Neuronal stem cell (in vitro differentiated cells): ENCODE data around the gene SLITRK3.

ENCODE experiments used
- DNase-seq: peaks from one replicate; pipeline ENCODE4 v3.0.0-alpha.2; 2013; ENCODE audit warnings: low spot score
- H2AFZ ChIP-seq: one replicate; pipeline ENCODE4 v1.6.1; 2013; ENCODE audit warnings: mild to moderate bottlenecking, low read length, inconsistent platforms
- H2AK5ac ChIP-seq: 2 replicates; pipeline ENCODE4 v1.6.1; 2013; ENCODE audit warnings: low read depth, mild to moderate bottlenecking, inconsistent platforms, low read length, moderate library complexity, mixed read lengths
- H2BK120ac ChIP-seq: 2 replicates; pipeline ENCODE4 v1.6.1; 2013; ENCODE audit warnings: low read depth, mild to moderate bottlenecking, inconsistent platforms, low read length, moderate library complexity, mixed read lengths
- H2BK12ac ChIP-seq: one replicate; pipeline ENCODE4 v1.6.1; 2013; ENCODE audit warnings: low read length, inconsistent platforms
- H2BK15ac ChIP-seq: 2 replicates; pipeline ENCODE4 v1.6.1; 2013; ENCODE audit warnings: mild to moderate bottlenecking, low read length, inconsistent platforms, mixed read lengths
- H2BK5ac ChIP-seq: one replicate; pipeline ENCODE4 v1.6.1; 2013; ENCODE audit warnings: inconsistent platforms, mild to moderate bottlenecking, low read length, moderate library complexity
- H3K14ac ChIP-seq: one replicate; pipeline ENCODE4 v1.6.1; 2013; ENCODE audit warnings: low read length, inconsistent platforms
- H3K18ac ChIP-seq: 2 replicates; pipeline ENCODE4 v1.6.1; 2013; ENCODE audit warnings: low read length, inconsistent platforms
- H3K23ac ChIP-seq: 2 replicates; pipeline ENCODE4 v1.6.1; 2013; ENCODE audit warnings: low read depth, mild to moderate bottlenecking, mixed read lengths, low read length, inconsistent platforms; ENCODE audit not compliant: poor library complexity
- H3K27ac ChIP-seq: replicated peaks from 3 replicates; pipeline ENCODE4 v1.5.1; 2013; ENCODE audit warnings: low read length, inconsistent platforms
- H3K27me3 ChIP-seq, 3 experiments: 2 replicates each; pipeline ENCODE4 v1.6.1; 2013; ENCODE audit warnings: low read length in 3 of 3, mild to moderate bottlenecking in 2 of 3, inconsistent platforms in 1 of 3, low read depth in 1 of 3, mixed read lengths in 1 of 3, moderate library complexity in 1 of 3; ENCODE audit not compliant: control insufficient read depth in 3 of 3, insufficient read depth in 3 of 3
- H3K36me3 ChIP-seq, 2 donors: replicated peaks in 1 of 2; 2 replicates each; pipeline ENCODE4 v1.6.1; 2013; ENCODE audit warnings: low read length in 2 of 2; ENCODE audit not compliant: control insufficient read depth in 2 of 2, insufficient read depth in 2 of 2
- H3K4ac ChIP-seq: 2 replicates; pipeline ENCODE4 v1.6.1; 2013; ENCODE audit warnings: inconsistent platforms, mild to moderate bottlenecking, low read length, moderate library complexity
- H3K4me1 ChIP-seq, 2 donors: 1 replicate in 1 of 2; 2 replicates in 1 of 2; pipeline ENCODE4 v1.6.1; 2013; ENCODE audit warnings: low read length in 2 of 2, low read depth in 1 of 2; ENCODE audit not compliant: control insufficient read depth in 2 of 2, insufficient read depth in 1 of 2
- H3K4me2 ChIP-seq: one replicate; pipeline ENCODE4 v1.6.1; 2013; ENCODE audit warnings: mild to moderate bottlenecking, low read length, inconsistent platforms; ENCODE audit not compliant: insufficient read depth, poor library complexity, severe bottlenecking
- H3K4me3 ChIP-seq, 2 donors: 2 replicates each; pipeline ENCODE4 v1.5.1; 2013; ENCODE audit warnings: low read length in 2 of 2, mild to moderate bottlenecking in 2 of 2, inconsistent platforms in 1 of 2, moderate library complexity in 1 of 2
- H3K79me1 ChIP-seq: one replicate; pipeline ENCODE4 v1.6.1; 2013; ENCODE audit warnings: low read depth, mild to moderate bottlenecking, inconsistent platforms, low read length, moderate library complexity
- H3K9ac ChIP-seq: one replicate; pipeline ENCODE4 v1.6.1; 2013; ENCODE audit warnings: mild to moderate bottlenecking, low read depth, low read length, inconsistent platforms; ENCODE audit not compliant: poor library complexity
- H3K9me3 ChIP-seq, 2 donors: replicated peaks in 1 of 2; 2 replicates each; pipeline versions ENCODE3 to v1.6.1; 2013; ENCODE audit warnings: low read length in 2 of 2, mild to moderate bottlenecking in 2 of 2, inconsistent platforms in 1 of 2, low read depth in 1 of 2, mixed read lengths in 1 of 2, moderate library complexity in 1 of 2; ENCODE audit not compliant: control insufficient read depth in 2 of 2, insufficient read depth in 1 of 2
- H4K8ac ChIP-seq: one replicate; pipeline ENCODE4 v1.6.1; 2013; ENCODE audit warnings: low read depth, mild to moderate bottlenecking, inconsistent platforms, low read length, moderate library complexity
- H4K91ac ChIP-seq: one replicate; pipeline ENCODE4 v1.6.1; 2013; ENCODE audit warnings: low read length, low read depth, mild to moderate bottlenecking, inconsistent platforms; ENCODE audit not compliant: poor library complexity
- WGBS, 2 donors: extraction: QIAGEN DNeasy Blood & Tissue Kit; methylation state at CpG; one replicate each; pipeline ENCODE4 v1.1.7; 2013; ENCODE audit warnings: missing lambda C conversion rate in 2 of 2, mixed read lengths in 1 of 2; ENCODE audit not compliant: insufficient read length in 2 of 2, insufficient replicate concordance in 1 of 2; ENCODE audit errors: extremely low coverage in 2 of 2; 5-methylcytosine and 5-hydroxymethylcytosine counted together

SLITRK3 gene

GRCh38 chr3:165217739-165218138, 21.6 kb upstream of the SLITRK3 start:
- H4K8ac ChIP-seq: no peak overlapping the region
- H2AFZ ChIP-seq: no peak overlapping the region
- H3K9me3 ChIP-seq: no peaks in the 10 kb centered on the region
- H2BK5ac ChIP-seq: no peak overlapping the region
- no CpG with 5 or more reads among the region's 2 CpGs for WGBS, 2 donors
- no peak overlapping the region for H3K14ac ChIP-seq
- H3K18ac ChIP-seq: no peak overlapping the region
- H2BK15ac ChIP-seq: no peak overlapping the region
- DNase-seq: no peak
- no peak overlapping the region for H3K23ac ChIP-seq
- no peak overlapping the region for H3K4ac ChIP-seq
- no peak overlapping the region for H3K4me2 ChIP-seq
- H2BK120ac ChIP-seq: no peak overlapping the region
- H3K27ac ChIP-seq: no peak overlapping the region
- H3K4me1 ChIP-seq: no peaks in the 10 kb centered on the region
- H3K36me3 ChIP-seq: no peaks in the 10 kb centered on the region
- no peak overlapping the region for H3K9ac ChIP-seq
- H3K27me3 ChIP-seq: no peaks in the 10 kb centered on the region
- H2AK5ac ChIP-seq: no peak overlapping the region
- H3K4me3 ChIP-seq: no peak overlapping the region
- H4K91ac ChIP-seq: no peak overlapping the region
- H2BK12ac ChIP-seq: no peak overlapping the region
- H3K79me1 ChIP-seq: no peaks in the 10 kb centered on the region

DNA sequence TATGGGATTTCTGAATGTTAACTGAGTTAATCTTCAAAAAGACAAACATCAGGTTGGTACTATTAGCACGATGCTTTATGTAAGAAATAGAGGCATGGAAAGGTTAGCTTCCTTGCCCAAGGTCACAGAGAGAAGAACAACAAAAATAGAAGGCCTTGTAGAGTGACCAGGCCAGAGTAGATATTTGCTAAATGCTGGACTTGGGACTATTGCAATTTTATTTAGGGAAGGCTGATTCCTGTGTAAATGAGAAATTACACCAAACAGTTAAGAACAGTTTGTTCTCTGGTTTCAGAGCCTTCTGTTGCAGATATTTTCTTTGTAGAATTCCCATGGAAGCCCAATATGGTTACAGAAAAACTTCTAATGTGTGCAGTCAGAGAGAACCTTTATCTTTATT, 16.4 kb upstream of the SLITRK3 start:
- no peak overlapping the region for H3K4me2 ChIP-seq
- no peak for DNase-seq
- no CpG with 5 or more reads among the region's 1 CpG for WGBS, 2 donors

DNA sequence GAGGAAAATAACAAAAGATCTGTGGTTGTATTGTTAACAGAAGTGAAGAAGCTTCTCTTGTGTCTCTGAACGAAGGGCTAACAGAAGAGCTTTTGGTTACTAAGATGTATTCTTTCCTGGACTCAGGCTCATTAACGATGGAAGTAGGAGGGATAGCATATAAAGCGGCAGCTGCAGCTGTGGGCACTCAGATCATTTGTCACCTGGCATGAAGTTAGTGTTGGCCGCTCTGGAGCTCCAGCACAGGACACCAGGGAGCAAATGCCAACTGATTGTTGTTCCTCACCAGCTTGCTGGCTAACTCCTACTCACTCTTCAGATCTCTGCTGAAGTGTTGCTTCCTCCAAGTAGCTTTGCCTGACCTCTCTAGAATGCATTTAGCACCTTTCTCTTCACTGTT, 15.5 kb upstream of the SLITRK3 start:
- Histone ChIP-seq H3K27ac (no peak overlapping the region), H3K4me3 (no peak overlapping the region), H3K23ac (no peak overlapping the region), H3K27me3 (peaks cover 0 to 10% (median 0%) of the 10 kb centered on the region in 3 experiments), H3K9me3 (no peaks in the 10 kb centered on the region), H2BK120ac (no peak overlapping the region), H3K4me1 (peaks cover 0 to 5% of the 10 kb centered on the region in 2 donors), H3K36me3 (no peaks in the 10 kb centered on the region), H3K9ac (no peak overlapping the region), H2AFZ (no peak overlapping the region), H2BK12ac (no peak overlapping the region), H3K18ac (no peak overlapping the region), H4K8ac (no peak overlapping the region), H3K79me1 (no peaks in the 10 kb centered on the region), H4K91ac (no peak overlapping the region), H3K4me2 (no peak overlapping the region), H2AK5ac (no peak overlapping the region), H2BK15ac (no peak overlapping the region), H3K14ac (no peak overlapping the region), H2BK5ac (no peak overlapping the region), H3K4ac (no peak overlapping the region)
- DNase-seq: no peak
- no CpG with 5 or more reads among the region's 4 CpGs for WGBS, 2 donors

More for the DNA sequence above, 16.4 kb upstream of the SLITRK3 start:
- Histone ChIP-seq H4K91ac (no peak overlapping the region), H3K27me3 (peaks cover 0 to 4% (median 0%) of the 10 kb centered on the region in 3 experiments), H3K18ac (no peak overlapping the region), H2AFZ (no peak overlapping the region), H2AK5ac (no peak overlapping the region), H4K8ac (no peak overlapping the region), H3K9ac (no peak overlapping the region), H3K9me3 (no peaks in the 10 kb centered on the region), H2BK5ac (no peak overlapping the region), H3K4ac (no peak overlapping the region), H2BK15ac (no peak overlapping the region), H3K4me3 (no peak overlapping the region), H2BK12ac (no peak overlapping the region), H3K36me3 (no peaks in the 10 kb centered on the region), H3K79me1 (no peaks in the 10 kb centered on the region), H3K14ac (no peak overlapping the region), H3K4me1 (peaks cover 0 to 3% of the 10 kb centered on the region in 2 donors), H3K23ac (no peak overlapping the region), H3K27ac (no peak overlapping the region), H2BK120ac (no peak overlapping the region)

- Histone ChIP-seq H3K4me2 (no peak overlapping the region), H3K4ac (no peak overlapping the region), H3K4me1 (peaks cover 0 to 5% of the 10 kb centered on the region in 2 donors), H3K27ac (no peak overlapping the region), H2AK5ac (no peak overlapping the region), H3K23ac (no peak overlapping the region), H2BK15ac (no peak overlapping the region), H3K9me3 (no peaks in the 10 kb centered on the region), H3K14ac (no peak overlapping the region), H3K4me3 (no peak overlapping the region), H3K18ac (no peak overlapping the region), H2BK5ac (no peak overlapping the region), H4K8ac (no peak overlapping the region), H3K9ac (no peak overlapping the region), H3K79me1 (no peaks in the 10 kb centered on the region), H2AFZ (no peak overlapping the region), H3K36me3 (no peaks in the 10 kb centered on the region), H4K91ac (no peak overlapping the region), H2BK12ac (no peak overlapping the region), H2BK120ac (no peak overlapping the region), H3K27me3 (peaks cover 0 to 10% (median 0%) of the 10 kb centered on the region in 3 experiments)
- no peak for DNase-seq
- no CpG with 5 or more reads among the region's 3 CpGs for WGBS, 2 donors
Measured at GRCh38 chr3:165210727-165211126, 14.5 kb upstream of the SLITRK3 start.
